Kasumi-1 (cell line): ENCODE measurements around the gene PLCB4.
A peak's percentile ranks its signal among the peaks of the same experiment; 100 is the strongest.

Source experiments
- DNase-seq, 2 experiments: peaks; one replicate each; lab custom pipeline; 2025; lab: John Stamatoyannopoulos, UW

The PLCB4 gene

GRCh38 chr20:9103955-9104354, 35.1 kb downstream of the PLCB4 start:
- no peak for DNase-seq

- no peak for DNase-seq
Observed at GRCh38 chr20:9108260-9108659, 39.4 kb downstream of the PLCB4 start.

- DNase-seq, result no peak
Observed at GRCh38 chr20:9109566-9109965, 40.7 kb downstream of the PLCB4 start.

GRCh38 chr20:9110365-9110764, 41.5 kb downstream of the PLCB4 start:
- DNase-seq, result no peak

GRCh38 chr20:9110916-9111432, 42.1 kb downstream of the PLCB4 start:
- no peak for DNase-seq

- no peak for DNase-seq
Observed at GRCh38 chr20:9112541-9113515, 43.9 kb downstream of the PLCB4 start.

GRCh38 chr20:9114709-9115108, 45.8 kb downstream of the PLCB4 start:
- no peak for DNase-seq

- DNase-seq, result no peak
Observed at GRCh38 chr20:9117548-9117947, 48.7 kb downstream of the PLCB4 start.

GRCh38 chr20:9119776-9120175, 50.9 kb downstream of the PLCB4 start:
- DNase-seq, result peak; percentile 18 to 20

GRCh38 chr20:9121211-9121610, 52.3 kb downstream of the PLCB4 start:
- DNase-seq, result no peak

- DNase-seq, result no peak
Observed at GRCh38 chr20:9122571-9122970, 53.7 kb downstream of the PLCB4 start.

- no peak for DNase-seq
Observed at GRCh38 chr20:9126527-9126926, 57.6 kb downstream of the PLCB4 start.

- no peak for DNase-seq
Observed at GRCh38 chr20:9128568-9128967, 59.7 kb downstream of the PLCB4 start.

GRCh38 chr20:9129756-9130155, 60.9 kb downstream of the PLCB4 start:
- DNase-seq, result no peak

GRCh38 chr20:9130521-9130920, 61.6 kb downstream of the PLCB4 start:
- DNase-seq, result no peak

GRCh38 chr20:9131841-9132240, 63.0 kb downstream of the PLCB4 start:
- no peak for DNase-seq

GRCh38 chr20:9134346-9134745, 65.5 kb downstream of the PLCB4 start:
- DNase-seq, result no peak

GRCh38 chr20:9136114-9136513, 67.2 kb downstream of the PLCB4 start:
- no peak for DNase-seq

- no peak for DNase-seq
Observed at GRCh38 chr20:9137001-9137400, 68.1 kb downstream of the PLCB4 start.

GRCh38 chr20:9139106-9139833, 70.4 kb downstream of the PLCB4 start:
- DNase-seq, result no peak

GRCh38 chr20:9140162-9140760, 71.4 kb downstream of the PLCB4 start:
- no peak for DNase-seq

- no peak for DNase-seq
Observed at GRCh38 chr20:9141070-9141469, 72.2 kb downstream of the PLCB4 start.
